H7 (cell line): Measurements from ENCODE around the gene CANX. TPM values are rescaled to one million over a fixed set of nuclear protein-coding genes. Genes with fewer than 3 reads are reported as not detected.
"Not testable (repeated sequence)": the region's sequence is repeated elsewhere in the genome, so short reads cannot be mapped to it uniquely, and the experiment has no call there.

Experiments
- DNase-seq: peaks from one replicate; pipeline ENCODE4 v3.0.0; 2012
- H3K27me3 ChIP-seq: 2 replicates; pipeline ENCODE4 v1.6.0; 2011; ENCODE audit warnings: mild to moderate bottlenecking, low read length; ENCODE audit not compliant: control insufficient read depth, insufficient read depth
- H3K36me3 ChIP-seq: replicated peaks from 2 replicates; pipeline ENCODE4 v1.5.1; 2011; ENCODE audit warnings: low read length; ENCODE audit not compliant: control insufficient read depth, insufficient read depth
- H3K4me3 ChIP-seq: 2 replicates; pipeline ENCODE4 v1.5.1; 2011; ENCODE audit warnings: low read depth, mild to moderate bottlenecking, control low read depth, low read length, moderate library complexity; ENCODE audit not compliant: insufficient read depth
- total RNA-seq: library from RNA; depleted of rRNA; stranded (reverse); fragments of >200 nt; shearing (Covaris generic); gene quantifications from 2 replicates; pipeline ENCODE4 v1.2.3, GENCODE V29; 2014

The CANX gene
- total RNA-seq, 1 experiment from 2014 or later: 263 TPM

DNA sequence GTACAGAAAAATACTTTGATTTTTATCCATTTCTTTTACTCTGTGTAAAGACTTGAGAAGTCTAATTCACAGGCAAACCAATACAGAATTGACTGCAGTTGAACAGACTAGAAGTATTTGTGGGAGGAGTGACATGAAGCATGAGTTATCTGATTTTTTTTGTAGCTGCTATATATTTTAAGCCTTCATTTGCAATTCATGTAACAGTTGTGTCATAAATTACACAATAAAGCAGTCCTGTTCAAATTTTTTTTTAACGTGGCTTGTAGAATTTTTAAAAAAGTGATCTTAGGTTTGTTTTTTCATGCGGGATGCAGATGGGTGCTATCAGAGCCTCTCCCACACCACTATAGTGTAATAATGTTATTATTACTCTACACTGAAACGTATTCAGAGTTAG lies 31.0 kb downstream of the CANX start:
- no peak for DNase-seq
- Histone ChIP-seq H3K27me3 (no peaks in the 10 kb centered on the region), H3K36me3 (peaks cover 33% of the 10 kb centered on the region), H3K4me3 (no peak overlapping the region)

DNA sequence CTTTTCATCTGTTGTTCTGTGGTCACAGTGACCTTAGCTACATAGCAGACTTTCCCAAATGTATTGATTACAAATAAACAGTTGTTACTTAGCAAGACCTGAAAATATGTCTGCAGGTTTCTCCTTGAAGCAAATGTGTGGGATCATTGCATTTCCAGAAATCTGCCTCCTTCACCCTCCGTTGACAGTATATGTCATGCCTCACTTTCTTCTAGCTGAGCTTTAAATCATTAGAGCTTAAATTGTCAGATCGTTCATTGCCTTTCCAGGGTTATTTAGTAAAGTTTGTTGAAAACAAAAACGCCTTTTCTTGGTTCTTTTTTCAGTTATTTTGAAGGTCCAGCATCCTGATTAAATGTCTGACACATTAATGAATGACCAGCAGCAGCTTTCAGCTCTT lies 31.6 kb downstream of the CANX start:
- no peaks in the 10 kb centered on the region for H3K27me3 ChIP-seq
- H3K36me3 ChIP-seq: peaks cover 28% of the 10 kb centered on the region
- no peak for DNase-seq
- no peak overlapping the region for H3K4me3 ChIP-seq

DNA sequence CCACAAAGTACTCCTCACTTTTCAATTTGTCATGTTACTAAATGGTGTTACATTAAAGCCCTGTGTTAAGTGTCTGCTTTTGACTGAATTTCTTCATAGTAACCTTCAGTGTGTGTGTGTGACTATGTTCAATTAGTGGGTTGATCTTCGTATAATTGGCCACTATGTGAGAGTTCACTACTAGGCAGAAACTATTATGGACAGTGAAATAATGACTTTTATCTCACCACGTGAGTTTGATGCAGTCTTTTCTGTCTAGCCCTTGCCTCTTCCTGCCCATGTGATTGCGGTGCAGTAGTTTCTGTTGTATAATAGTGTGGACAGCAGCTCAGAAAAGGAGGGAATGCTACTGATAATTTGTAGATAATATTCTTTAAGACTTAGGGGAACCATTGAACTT lies 32.1 kb downstream of the CANX start:
- Histone ChIP-seq H3K36me3 (peaks cover 28% of the 10 kb centered on the region), H3K27me3 (no peaks in the 10 kb centered on the region), H3K4me3 (no peak overlapping the region)

DNA sequence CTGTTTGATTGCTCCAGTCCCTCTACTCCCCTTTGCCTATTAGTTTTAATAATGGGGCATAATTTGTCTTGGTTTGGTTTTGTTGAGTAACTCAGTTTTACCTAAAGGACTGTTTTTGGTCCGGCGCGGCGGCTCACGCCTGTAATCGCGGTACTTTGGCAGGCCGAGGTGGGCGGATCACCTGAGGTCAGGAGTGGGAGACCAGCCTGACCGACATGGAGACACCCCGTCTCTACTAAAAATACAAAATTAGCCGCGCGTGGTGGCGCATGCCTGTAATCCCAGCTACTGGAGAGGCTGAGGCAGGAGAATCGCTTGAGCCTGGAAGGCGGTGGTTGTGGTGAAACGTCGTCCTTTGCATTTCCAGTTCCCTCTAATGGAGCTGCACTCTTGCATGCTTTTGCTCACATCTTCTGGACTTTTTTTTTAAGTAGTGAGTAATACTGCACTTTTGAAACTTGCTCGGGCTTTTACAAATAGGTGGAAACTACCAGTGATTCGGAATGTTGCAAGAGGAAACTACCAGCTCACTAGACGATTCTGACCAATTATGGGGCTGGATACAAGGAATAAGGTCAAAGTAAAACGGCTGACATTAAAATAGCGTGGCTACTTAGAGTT lies 33.1 kb downstream of the CANX start:
- no peak for DNase-seq
- Histone ChIP-seq H3K36me3 (peaks cover 22% of the 10 kb centered on the region), H3K4me3 (peak overlapping the region; percentile 10; the same call in 1 of the 2 replicates), H3K27me3 (no peaks in the 10 kb centered on the region)

More for the DNA sequence above, 32.1 kb downstream of the CANX start:
- DNase-seq: no peak

DNA sequence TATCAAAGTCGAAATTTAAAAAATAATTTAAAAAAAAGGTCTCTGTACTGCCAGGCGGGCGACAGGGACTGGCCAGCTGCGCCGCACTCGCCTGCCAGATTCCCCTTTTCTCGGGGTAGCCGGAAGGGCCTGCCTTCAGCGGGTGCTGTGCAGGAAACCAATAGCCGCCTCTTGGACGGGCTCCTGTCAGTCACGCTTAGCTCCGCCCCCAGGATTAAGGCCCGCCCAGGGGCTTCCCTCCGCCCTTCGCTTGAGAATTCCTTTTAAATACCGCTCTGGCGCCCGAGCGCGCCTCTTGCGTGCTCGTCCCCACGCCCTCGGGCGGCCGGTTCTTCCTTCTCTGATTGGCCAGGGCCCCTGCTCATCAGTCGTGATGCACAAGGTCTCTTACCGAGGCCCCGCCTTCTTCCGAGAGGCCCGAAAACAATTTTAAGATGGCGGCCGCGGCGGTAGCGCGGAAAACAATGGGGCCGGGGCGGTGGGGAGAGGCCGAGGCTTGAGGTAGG lies 33.7 kb downstream of the CANX start, which contains the start of gene MAML1:
Gene MAML1, plus strand, starts transcription at position 411 of the 506 bp plus-strand sequence. CDS start 291 bp downstream, outside the sequence.
- H3K36me3 ChIP-seq: peaks cover 17% of the 10 kb centered on the region
- no peaks in the 10 kb centered on the region for H3K27me3 ChIP-seq
- DNase-seq: peak; percentile 99
- peak within 1 kb of the TSS; percentile 78 for H3K4me3 ChIP-seq

DNA sequence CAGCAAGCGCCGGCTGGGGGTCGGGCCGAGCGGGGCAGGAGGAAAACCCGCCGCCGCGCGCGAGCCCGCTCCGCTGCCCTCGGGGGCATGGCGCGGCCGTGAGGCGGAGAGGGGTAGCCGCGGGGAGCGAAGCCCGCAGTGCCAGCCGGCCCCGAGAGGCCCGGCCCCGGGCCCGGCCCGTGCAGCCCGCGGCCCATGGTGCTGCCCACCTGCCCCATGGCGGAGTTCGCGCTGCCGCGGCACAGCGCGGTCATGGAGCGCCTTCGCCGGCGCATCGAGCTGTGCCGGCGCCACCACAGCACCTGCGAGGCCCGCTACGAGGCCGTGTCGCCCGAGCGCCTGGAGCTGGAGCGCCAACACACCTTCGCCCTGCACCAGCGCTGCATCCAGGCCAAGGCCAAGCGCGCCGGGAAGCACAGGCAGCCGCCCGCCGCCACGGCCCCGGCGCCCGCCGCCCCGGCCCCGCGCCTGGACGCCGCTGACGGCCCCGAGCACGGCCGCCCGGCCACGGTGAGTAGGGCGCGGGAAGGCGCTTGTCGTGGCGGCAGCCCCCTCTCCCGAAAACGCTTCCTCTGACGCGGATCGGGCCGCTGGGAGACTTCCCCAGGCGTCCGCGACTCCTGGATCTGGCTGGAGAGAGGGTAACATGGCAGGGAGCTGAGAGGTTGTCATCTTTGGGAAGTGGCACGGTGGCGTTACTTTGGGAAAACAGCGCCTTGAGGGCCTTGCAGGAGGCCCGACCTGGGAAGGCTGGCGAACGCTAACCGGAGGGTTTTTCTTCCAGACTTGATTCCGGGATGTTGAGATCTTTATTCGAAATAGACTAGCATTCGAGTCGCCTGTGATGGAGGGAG lies 34.4 kb downstream of the CANX start:
- H3K4me3 ChIP-seq: peak overlapping the region; percentile 78
- peaks cover 10% of the 10 kb centered on the region for H3K36me3 ChIP-seq
- DNase-seq: no peak
- no peaks in the 10 kb centered on the region for H3K27me3 ChIP-seq

DNA sequence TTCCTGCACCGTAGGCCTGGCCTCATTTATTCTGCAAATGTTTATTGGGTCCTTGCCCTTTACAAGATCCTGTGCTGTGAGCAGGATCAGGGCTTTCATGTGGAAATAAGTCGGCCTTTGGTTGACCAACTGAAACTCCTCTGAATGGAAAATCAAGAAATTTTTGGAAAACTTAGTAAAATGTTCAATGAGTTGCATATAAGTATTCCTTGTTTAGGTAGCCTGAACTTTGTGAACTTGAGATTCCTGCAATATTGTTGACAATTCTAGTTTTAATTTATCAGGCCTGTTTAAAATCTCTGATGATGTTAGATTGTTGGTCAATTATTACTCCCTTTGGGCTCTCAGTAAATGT lies 35.0 kb downstream of the CANX start:
- Histone ChIP-seq H3K4me3 (peak overlapping the region; percentile 78), H3K36me3 (peaks cover 6% of the 10 kb centered on the region)
- DNase-seq: no peak

DNA sequence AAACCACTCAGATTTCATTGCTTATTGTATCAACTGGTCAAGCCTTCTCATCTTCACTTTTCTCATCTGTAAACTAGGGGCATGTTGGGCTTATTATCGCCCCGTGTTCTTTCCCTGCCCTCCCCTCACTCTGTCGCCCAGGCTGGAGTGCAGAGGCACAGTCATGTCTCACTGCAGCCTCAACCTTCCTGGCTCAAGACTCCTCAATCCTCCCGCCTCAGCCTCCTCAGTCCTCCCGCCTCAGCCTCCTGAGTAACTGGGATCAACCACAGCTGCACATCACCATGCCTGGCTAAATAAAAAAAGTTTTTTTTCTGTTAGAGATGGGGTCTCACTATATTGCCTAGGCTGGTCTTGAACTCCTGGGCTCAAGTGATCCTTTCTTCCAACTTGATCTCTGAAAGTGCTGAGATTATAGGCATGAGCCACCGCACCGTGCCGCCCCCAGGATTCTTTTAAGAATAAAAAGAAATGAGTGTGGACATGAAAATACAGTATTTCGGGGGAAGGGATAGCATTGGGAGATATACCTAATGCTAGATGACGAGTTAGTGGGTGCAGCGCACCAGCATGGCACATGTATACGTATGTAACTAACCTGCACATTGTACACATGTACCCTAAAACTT lies 35.9 kb downstream of the CANX start:
- H3K36me3 ChIP-seq: no peaks in the 10 kb centered on the region; the same call in 1 of the 2 replicates
- H3K27me3 ChIP-seq: no peaks in the 10 kb centered on the region
- H3K4me3 ChIP-seq: no peak overlapping the region
- DNase-seq: no peak

More for the DNA sequence above, 35.0 kb downstream of the CANX start:
- H3K27me3 ChIP-seq: no peaks in the 10 kb centered on the region

DNA sequence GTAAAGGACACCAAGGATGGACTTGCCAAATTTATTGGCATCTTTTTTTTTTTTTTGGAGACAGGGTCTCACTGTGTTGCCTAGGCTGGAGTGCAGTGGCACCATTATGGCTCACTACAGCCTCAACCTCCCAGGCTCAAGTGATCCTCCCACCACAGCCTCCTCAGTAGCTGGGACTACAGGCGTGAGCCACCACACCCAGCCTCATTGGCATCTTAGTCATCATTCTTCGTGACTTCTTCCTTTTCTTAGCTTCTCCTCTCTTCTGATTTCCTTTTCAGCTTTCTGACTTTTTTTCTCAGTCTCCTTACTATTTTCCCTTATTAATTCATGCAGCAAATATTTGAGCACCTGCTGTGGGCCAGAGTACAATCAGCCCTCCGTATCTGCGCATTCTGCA lies 40.0 kb downstream of the CANX start:
- no peak for DNase-seq
- Histone ChIP-seq H3K27me3 (no peaks in the 10 kb centered on the region), H3K4me3 (no peak overlapping the region), H3K36me3 (no peaks in the 10 kb centered on the region; the same call in 1 of the 2 replicates)

DNA sequence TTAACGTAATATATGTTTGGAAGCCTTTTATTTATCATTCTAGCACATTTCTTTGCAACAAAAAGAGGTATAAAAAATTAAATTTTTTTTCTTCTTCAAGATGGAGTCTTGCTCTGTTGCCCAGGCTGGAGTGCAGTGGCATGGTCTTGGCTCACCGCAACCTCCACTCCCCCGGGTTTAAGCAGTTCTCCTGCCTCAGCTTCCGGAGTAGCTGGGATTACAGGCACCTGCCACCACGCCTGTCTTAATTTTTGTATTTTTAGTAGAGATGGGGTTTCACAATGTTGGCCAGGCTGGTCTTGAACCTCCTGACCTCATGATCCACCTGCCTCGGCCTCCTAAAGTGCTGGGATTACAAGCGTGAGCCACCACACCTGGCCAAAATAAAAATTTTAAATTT lies 45.3 kb downstream of the CANX start:
- H3K27me3 ChIP-seq, H3K4me3 ChIP-seq, H3K36me3 ChIP-seq, DNase-seq: not testable (repeated sequence)

DNA sequence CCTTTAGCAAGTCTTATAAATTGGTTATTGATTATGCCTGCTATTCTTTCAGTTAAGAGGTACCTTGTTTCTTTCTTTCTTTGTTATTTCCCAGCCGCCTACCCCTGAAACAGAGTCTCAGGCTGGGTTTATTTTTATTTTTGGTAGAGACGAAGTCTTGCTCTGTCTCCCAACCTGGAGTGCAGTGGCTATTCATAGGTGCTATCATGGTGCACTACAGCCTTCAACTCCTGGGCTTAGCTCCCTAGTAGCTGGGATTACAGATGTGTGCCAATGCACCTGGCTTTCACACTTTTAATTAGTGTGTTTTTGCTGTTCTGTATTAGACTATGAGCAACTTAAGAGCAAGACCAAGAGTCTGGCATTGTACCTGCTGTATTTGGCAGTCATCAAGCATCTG lies 48.1 kb downstream of the CANX start:
- Histone ChIP-seq H3K4me3 (no peak overlapping the region), H3K36me3 (peaks cover 3% of the 10 kb centered on the region), H3K27me3 (no peaks in the 10 kb centered on the region)
- DNase-seq: no peak

DNA sequence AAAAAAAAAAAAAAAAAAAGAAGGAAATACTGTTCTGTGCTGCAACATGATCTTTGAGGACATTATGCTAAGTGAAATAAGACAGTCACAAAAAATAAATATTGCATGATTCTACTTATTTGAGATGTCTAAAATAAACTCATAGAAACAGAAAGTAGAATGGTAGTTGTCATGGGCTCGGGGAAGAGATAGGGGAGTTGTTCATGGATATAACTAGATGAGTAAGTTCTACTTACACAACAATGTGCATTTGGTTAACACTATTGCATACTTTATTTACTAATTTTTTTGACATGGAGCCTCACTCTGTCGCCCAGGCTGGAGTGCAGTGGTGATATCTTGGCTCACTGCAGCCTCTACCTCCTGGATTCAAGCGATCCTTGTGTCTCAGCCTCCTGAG lies 49.0 kb downstream of the CANX start:
- H3K27me3 ChIP-seq: no peaks in the 10 kb centered on the region
- H3K4me3 ChIP-seq: no peak overlapping the region
- DNase-seq: no peak
- H3K36me3 ChIP-seq: peaks cover 3% of the 10 kb centered on the region

DNA sequence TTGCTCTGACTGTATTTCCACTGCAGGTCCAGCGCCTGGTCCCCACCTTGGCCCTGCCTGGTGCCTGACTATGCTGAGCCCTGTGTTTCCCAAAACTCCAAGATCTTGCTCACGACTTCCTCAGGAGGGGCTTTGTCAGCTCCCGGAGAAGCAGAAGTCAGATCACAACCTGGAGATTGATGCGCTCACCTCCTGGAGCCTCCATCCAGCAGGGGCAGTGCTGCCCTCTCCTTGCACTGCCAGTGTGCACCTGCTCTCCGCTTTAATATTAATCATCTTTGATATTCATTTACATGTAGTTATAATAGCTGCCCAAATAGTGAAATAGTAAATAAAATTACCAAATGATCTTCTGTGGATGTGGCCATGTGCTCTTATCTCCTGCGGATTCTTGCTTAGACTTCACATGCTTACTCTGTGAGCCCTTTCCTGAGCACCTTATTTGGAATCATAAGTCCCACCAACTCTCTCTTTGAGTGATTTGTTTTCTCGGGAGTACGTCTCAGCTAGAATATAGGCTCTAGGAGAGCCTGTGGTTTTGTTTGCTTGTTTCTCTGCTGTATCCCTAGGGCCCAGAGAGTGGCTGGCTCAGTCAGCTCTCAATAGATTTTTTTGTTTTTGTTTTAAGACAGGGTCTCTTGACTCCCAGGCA lies 51.2 kb downstream of the CANX start:
- no peak for DNase-seq
- peaks cover 3% of the 10 kb centered on the region for H3K36me3 ChIP-seq
- no peaks in the 10 kb centered on the region for H3K27me3 ChIP-seq
- H3K4me3 ChIP-seq: no peak overlapping the region

DNA sequence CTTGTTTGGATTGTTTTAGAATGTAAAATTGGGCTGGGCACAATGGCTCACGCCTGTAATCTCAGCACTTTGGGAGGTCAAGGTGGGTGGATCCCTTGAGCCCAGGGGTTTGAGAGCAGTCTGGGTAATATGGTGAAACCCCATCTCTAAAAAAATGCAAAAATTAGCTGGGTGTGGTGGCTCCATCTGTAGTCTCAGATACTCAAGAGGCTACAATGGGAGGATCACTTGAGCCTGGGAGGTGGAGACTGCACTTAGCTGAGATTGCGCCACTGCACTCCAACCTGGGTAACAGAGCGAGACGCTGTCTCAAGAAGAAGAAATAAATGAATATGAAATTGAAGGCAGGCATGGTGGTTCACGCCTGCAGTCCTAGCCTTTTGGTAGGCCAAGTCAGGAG lies 55.2 kb downstream of the CANX start:
- no peaks in the 10 kb centered on the region for H3K36me3 ChIP-seq
- no peak for DNase-seq
- H3K27me3 ChIP-seq: no peaks in the 10 kb centered on the region
- no peak overlapping the region for H3K4me3 ChIP-seq
